ENCODE measurements around the gene EIF4G3. TPM values are rescaled to one million over a fixed set of nuclear protein-coding genes. Genes with fewer than 3 reads are reported as not detected.
"Not testable (repeated sequence)": the region's sequence is repeated elsewhere in the genome, so short reads cannot be mapped to it uniquely, and the experiment has no call there.

EIF4G3 gene
- total RNA-seq, 1 donor from 2014 or later = 66.0 TPM

DNA sequence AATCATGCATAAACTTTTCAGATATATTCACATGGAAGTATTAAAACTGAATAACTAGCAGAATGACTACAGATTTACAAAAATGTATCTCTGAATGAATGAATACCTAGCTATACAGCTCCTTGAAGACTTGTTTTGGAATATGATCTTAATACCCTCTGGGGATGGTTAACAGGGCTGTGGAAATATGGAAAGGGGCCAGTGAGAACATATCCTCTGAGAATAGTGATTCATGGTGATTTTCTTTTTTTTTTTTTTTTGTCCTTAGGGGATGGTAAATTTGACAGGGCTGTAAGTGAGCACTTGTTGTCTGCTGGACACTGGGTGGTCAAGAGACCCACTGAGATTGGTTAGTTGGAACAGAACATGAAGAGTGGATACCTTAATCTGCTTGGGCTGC is 308.9 kb downstream of the EIF4G3 start:
- peaks cover 13% of the 10 kb centered on the region for H3K36me3 Mint-ChIP-seq (ENCODE audit: low read depth)
- no peaks in the 10 kb centered on the region for H3K9me3 Mint-ChIP-seq
- DNase-seq (ENCODE audit: low spot score) = no peak
- H3K4me3 Mint-ChIP-seq (ENCODE audit: low read depth) = no peak overlapping the region
- intact Hi-C loops (cut with micrococcal nuclease) = no loop called here
- no peak overlapping the region for H3K27ac Mint-ChIP-seq
- H3K27me3 Mint-ChIP-seq (ENCODE audit: low read depth) = no peaks in the 10 kb centered on the region
- peaks cover 2% of the 10 kb centered on the region for H3K4me1 Mint-ChIP-seq (ENCODE audit: low read depth)

DNA sequence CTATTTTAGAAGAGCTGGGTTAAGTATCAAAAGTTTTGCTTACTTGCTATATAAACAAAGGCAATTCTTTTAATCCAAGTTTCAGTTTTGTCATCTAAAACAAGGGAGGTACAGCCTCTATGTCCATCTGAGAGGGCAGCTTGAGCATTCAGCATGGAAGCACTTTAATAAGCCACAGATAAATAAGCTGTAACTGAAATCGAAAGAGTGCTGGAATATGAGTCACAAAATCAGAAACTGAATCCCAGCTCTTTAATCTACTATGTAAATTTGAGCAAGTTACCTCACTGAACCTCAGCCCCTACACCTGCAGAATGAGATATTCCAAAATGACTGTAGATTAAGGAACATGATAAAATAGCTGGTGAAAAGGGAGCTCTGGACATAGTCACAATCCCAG is 309.6 kb downstream of the EIF4G3 start:
- no peak for DNase-seq (ENCODE audit: low spot score)
- Mint-ChIP-seq H3K9me3 (no peaks in the 10 kb centered on the region), H3K27ac (no peak overlapping the region), H3K4me1 (ENCODE audit: low read depth) (peaks cover 2% of the 10 kb centered on the region), H3K36me3 (ENCODE audit: low read depth) (peaks cover 12% of the 10 kb centered on the region), H3K27me3 (ENCODE audit: low read depth) (no peaks in the 10 kb centered on the region), H3K4me3 (ENCODE audit: low read depth) (no peak overlapping the region)
- intact Hi-C loops (cut with micrococcal nuclease) = no loop called here

GRCh38 chr1:20865001-20865400 is 311.7 kb downstream of the EIF4G3 start:
- no peak for DNase-seq (ENCODE audit: low spot score)
- peaks cover 24% of the 10 kb centered on the region for H3K36me3 Mint-ChIP-seq (ENCODE audit: low read depth)
- H3K9me3 Mint-ChIP-seq = no peaks in the 10 kb centered on the region
- no peak overlapping the region for H3K27ac Mint-ChIP-seq
- H3K4me1 Mint-ChIP-seq (ENCODE audit: low read depth) = peaks cover 4% of the 10 kb centered on the region
- H3K4me3 Mint-ChIP-seq (ENCODE audit: low read depth) = no peak overlapping the region
- H3K27me3 Mint-ChIP-seq (ENCODE audit: low read depth) = no peaks in the 10 kb centered on the region
- intact Hi-C loops (cut with micrococcal nuclease) = no loop called here

- no peak overlapping the region for H3K27ac Mint-ChIP-seq
- no peaks in the 10 kb centered on the region for H3K27me3 Mint-ChIP-seq (ENCODE audit: low read depth)
- intact Hi-C loops (cut with micrococcal nuclease) = no loop called here
- no peak for DNase-seq (ENCODE audit: low spot score)
- H3K4me1 Mint-ChIP-seq (ENCODE audit: low read depth) = no peaks in the 10 kb centered on the region
- H3K9me3 Mint-ChIP-seq = no peaks in the 10 kb centered on the region
- peaks cover 58% of the 10 kb centered on the region for H3K36me3 Mint-ChIP-seq (ENCODE audit: low read depth)
- no peak overlapping the region for H3K4me3 Mint-ChIP-seq (ENCODE audit: low read depth)
These were observed 322.2 kb downstream of the EIF4G3 start for GRCh38 chr1:20854529-20854928.

- H3K4me3 Mint-ChIP-seq (ENCODE audit: low read depth); H3K4me1 Mint-ChIP-seq (ENCODE audit: low read depth): not testable (repeated sequence)
These were observed 324.9 kb downstream of the EIF4G3 start for GRCh38 chr1:20851791-20852190.

GRCh38 chr1:20850021-20850420 is 326.7 kb downstream of the EIF4G3 start:
- intact Hi-C loops (cut with micrococcal nuclease) = no loop called here
- peaks cover 50% of the 10 kb centered on the region for H3K36me3 Mint-ChIP-seq (ENCODE audit: low read depth)
- H3K9me3 Mint-ChIP-seq = no peaks in the 10 kb centered on the region
- no peak overlapping the region for H3K27ac Mint-ChIP-seq
- no peaks in the 10 kb centered on the region for H3K4me1 Mint-ChIP-seq (ENCODE audit: low read depth)
- DNase-seq (ENCODE audit: low spot score) = no peak
- no peaks in the 10 kb centered on the region for H3K27me3 Mint-ChIP-seq (ENCODE audit: low read depth)
- no peak overlapping the region for H3K4me3 Mint-ChIP-seq (ENCODE audit: low read depth)

More at GRCh38 chr1:20851791-20852190, 324.9 kb downstream of the EIF4G3 start:
- DNase-seq (ENCODE audit: low spot score); H3K27ac Mint-ChIP-seq; intact Hi-C loops (cut with micrococcal nuclease); H3K9me3 Mint-ChIP-seq; H3K27me3 Mint-ChIP-seq (ENCODE audit: low read depth): not testable (repeated sequence)
- H3K36me3 Mint-ChIP-seq (ENCODE audit: low read depth) = peaks cover 48% of the 10 kb centered on the region

- no peak for DNase-seq (ENCODE audit: low spot score)
- intact Hi-C loops (cut with micrococcal nuclease) = no loop called here
- Mint-ChIP-seq H3K4me1 (ENCODE audit: low read depth) (no peaks in the 10 kb centered on the region), H3K36me3 (ENCODE audit: low read depth) (peaks cover 56% of the 10 kb centered on the region), H3K27me3 (ENCODE audit: low read depth) (no peaks in the 10 kb centered on the region), H3K4me3 (ENCODE audit: low read depth) (no peak overlapping the region), H3K27ac (no peak overlapping the region), H3K9me3 (no peaks in the 10 kb centered on the region)
These were observed 327.6 kb downstream of the EIF4G3 start for GRCh38 chr1:20849100-20849499.

DNA sequence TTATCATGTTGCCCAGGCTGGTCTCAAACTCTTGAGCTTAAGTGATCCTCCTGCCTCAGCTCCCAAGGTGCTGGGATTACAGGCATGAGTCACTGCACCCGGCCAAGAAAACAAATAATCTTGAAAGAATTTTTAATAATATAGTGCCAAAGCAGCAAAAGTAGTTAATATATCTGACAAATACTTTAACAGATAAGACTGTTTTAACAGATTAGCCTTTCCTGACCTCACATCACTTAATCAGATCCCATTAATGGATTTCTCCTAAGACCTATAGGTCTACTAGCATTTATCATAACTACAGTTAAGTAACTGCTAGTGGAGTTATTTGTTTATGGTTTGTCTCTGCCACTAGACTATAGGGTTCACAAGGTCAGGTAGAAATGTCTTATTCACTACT is 328.5 kb downstream of the EIF4G3 start:
- Mint-ChIP-seq H3K4me3 (ENCODE audit: low read depth) (no peak overlapping the region), H3K9me3 (no peaks in the 10 kb centered on the region), H3K27me3 (ENCODE audit: low read depth) (no peaks in the 10 kb centered on the region), H3K4me1 (ENCODE audit: low read depth) (no peaks in the 10 kb centered on the region), H3K36me3 (ENCODE audit: low read depth) (peaks cover 52% of the 10 kb centered on the region), H3K27ac (no peak overlapping the region)
- no peak for DNase-seq (ENCODE audit: low spot score)
- intact Hi-C loops (cut with micrococcal nuclease) = no loop called here

DNA sequence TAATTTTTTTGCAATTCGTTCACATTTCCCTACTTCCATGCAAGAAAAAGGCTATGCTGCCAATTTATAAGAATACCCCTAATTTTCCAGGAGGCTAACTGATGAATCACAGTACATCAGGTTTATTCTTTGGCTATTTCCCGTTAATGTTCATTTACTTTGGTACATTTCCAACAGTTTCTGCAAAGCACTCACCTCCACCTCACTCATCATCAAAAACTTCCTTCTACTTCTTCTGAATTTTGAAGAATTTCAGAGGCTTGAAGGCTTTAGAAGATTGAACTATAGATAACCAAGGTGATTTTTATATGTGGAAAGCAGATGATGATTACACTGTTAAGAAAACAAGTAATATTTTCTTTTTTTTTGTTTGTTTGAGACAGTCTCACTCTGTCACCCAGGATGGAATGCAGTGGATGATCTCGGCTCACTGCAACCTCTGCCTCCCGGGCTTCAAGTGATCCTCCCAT is 329.1 kb downstream of the EIF4G3 start:
- Mint-ChIP-seq H3K4me1 (ENCODE audit: low read depth) (no peaks in the 10 kb centered on the region), H3K27me3 (ENCODE audit: low read depth) (no peaks in the 10 kb centered on the region), H3K9me3 (no peaks in the 10 kb centered on the region), H3K4me3 (ENCODE audit: low read depth) (no peak overlapping the region), H3K27ac (no peak overlapping the region), H3K36me3 (ENCODE audit: low read depth) (peaks cover 49% of the 10 kb centered on the region)
- intact Hi-C loops (cut with micrococcal nuclease) = no loop called here
- no peak for DNase-seq (ENCODE audit: low spot score)

GRCh38 chr1:20846461-20847374 is 330.0 kb downstream of the EIF4G3 start:
- Mint-ChIP-seq H3K4me1 (ENCODE audit: low read depth) (no peaks in the 10 kb centered on the region), H3K27me3 (ENCODE audit: low read depth) (no peaks in the 10 kb centered on the region), H3K9me3 (no peaks in the 10 kb centered on the region), H3K4me3 (ENCODE audit: low read depth) (no peak overlapping the region), H3K36me3 (ENCODE audit: low read depth) (peaks cover 46% of the 10 kb centered on the region), H3K27ac (no peak overlapping the region)
- no peak for DNase-seq (ENCODE audit: low spot score)
- intact Hi-C loops (cut with micrococcal nuclease) = no loop called here

DNA sequence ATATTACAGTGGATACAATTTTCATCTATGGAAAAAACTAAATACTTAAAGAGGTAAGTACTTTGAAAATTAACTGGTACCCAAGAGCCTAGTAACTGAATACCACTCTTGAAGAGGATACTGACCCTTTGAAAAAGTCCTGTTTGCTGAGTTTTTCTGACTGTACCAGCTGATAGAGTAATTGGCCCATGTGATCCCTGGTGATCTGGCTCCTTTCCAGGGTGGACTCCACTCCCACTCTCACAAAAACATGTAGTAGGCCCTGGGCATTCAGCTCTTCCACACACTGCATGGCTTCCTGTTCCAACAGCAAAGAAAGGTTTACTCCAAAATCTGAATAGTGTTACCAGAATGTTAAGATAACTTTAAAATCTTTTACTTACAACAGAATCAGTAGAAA is 336.0 kb downstream of the EIF4G3 start:
- Mint-ChIP-seq H3K27ac (no peak overlapping the region), H3K4me1 (ENCODE audit: low read depth) (no peaks in the 10 kb centered on the region), H3K36me3 (ENCODE audit: low read depth) (peaks cover 33% of the 10 kb centered on the region), H3K4me3 (ENCODE audit: low read depth) (no peak overlapping the region), H3K9me3 (no peaks in the 10 kb centered on the region), H3K27me3 (ENCODE audit: low read depth) (no peaks in the 10 kb centered on the region)
- intact Hi-C loops (cut with micrococcal nuclease) = no loop called here
- no peak for DNase-seq (ENCODE audit: low spot score)

DNA sequence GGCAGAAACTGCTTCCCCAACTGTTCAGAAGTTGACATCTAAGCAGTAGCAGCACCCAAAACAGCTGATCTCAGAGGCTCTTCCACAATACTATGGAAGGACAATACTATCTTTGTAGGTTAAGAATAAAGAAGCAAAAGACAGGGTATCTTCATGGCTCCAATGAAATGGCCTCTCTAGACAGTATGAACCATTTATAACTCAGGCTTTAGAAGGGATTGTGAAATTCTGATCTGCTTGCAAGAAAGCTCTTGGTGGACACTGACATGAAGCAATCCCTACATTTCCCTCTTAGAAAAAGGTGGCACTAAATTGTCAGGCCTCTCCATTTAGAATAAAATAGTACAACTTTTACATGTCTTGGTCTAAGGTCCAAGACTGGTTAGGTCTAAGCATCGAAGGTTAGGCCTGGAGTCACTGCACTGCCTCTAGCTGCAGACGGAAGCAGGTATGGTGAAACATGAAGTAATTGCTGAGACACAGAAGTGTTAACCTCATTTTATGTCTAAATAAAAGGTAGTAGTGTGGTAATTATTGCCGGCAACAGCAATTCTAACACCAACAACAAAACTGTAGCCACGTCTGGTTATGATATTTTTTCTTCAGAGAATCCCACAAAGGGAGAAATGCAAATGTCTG is 339.0 kb downstream of the EIF4G3 start:
- no peaks in the 10 kb centered on the region for H3K4me1 Mint-ChIP-seq (ENCODE audit: low read depth)
- H3K27ac Mint-ChIP-seq = no peak overlapping the region
- no peak overlapping the region for H3K4me3 Mint-ChIP-seq (ENCODE audit: low read depth)
- intact Hi-C loops (cut with micrococcal nuclease) = no loop called here
- H3K27me3 Mint-ChIP-seq (ENCODE audit: low read depth) = no peaks in the 10 kb centered on the region
- no peak for DNase-seq (ENCODE audit: low spot score)
- H3K9me3 Mint-ChIP-seq = no peaks in the 10 kb centered on the region
- H3K36me3 Mint-ChIP-seq (ENCODE audit: low read depth) = peaks cover 38% of the 10 kb centered on the region

DNA sequence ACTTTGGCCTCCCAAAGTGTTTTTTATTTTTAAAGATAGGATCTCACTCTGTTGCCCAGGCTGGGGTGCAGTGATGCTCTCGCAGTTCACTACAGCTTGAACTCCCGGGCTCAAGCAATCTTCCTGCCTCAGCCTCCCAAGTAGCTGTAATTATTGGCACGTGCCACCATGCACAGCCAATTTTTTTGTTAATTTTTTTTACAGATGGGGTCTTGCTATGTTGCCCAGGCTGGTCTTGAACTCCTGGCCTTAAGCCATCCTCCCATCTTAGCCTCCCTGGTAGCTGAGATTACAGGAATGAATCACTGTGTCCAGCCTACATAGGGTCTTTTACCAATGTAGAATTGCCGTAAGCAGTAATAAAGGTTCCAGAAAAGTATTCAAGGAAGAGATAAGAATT is 340.5 kb downstream of the EIF4G3 start:
- H3K36me3 Mint-ChIP-seq (ENCODE audit: low read depth) = peaks cover 38% of the 10 kb centered on the region
- no peaks in the 10 kb centered on the region for H3K4me1 Mint-ChIP-seq (ENCODE audit: low read depth)
- intact Hi-C loops (cut with micrococcal nuclease) = no loop called here
- H3K27me3 Mint-ChIP-seq (ENCODE audit: low read depth) = no peaks in the 10 kb centered on the region
- no peak overlapping the region for H3K4me3 Mint-ChIP-seq (ENCODE audit: low read depth)
- no peaks in the 10 kb centered on the region for H3K9me3 Mint-ChIP-seq
- no peak overlapping the region for H3K27ac Mint-ChIP-seq
- no peak for DNase-seq (ENCODE audit: low spot score)

Data from activated T-helper 2 cell treated with anti-CD3 and anti-CD28 coated beads, Interferon-gamma antibody, Interleukin-2, Interleukin-4, amounts not matched to agents 10 μg/mL and 5 μg/mL and 100 μg/mL, durations not matched to agents 14 hours and 24 hours and 36 hours (primary cell).